ENCODE measurements around the gene CERS3. TPM values are rescaled to one million over a fixed set of nuclear protein-coding genes. Genes with fewer than 3 reads are reported as not detected.
"Not testable (repeated sequence)": the region's sequence is repeated elsewhere in the genome, so short reads cannot be mapped to it uniquely, and the experiment has no call there.

The CERS3 gene
- total RNA-seq, 4 donors from 2014 or later: 105 to 191 (median 149) TPM

- no peak for DNase-seq (ENCODE audit: low spot score in 2 of 2)
- 61 to 82% methylated on average over 2 of the region's 2 CpGs for WGBS, 2 donors
- intact Hi-C loops (cut with DNase I; ENCODE audit: low total_unique reads): no loop called here
Observed at GRCh38 chr15:100454148-100454547, 74.6 kb downstream of the CERS3 start.

DNA sequence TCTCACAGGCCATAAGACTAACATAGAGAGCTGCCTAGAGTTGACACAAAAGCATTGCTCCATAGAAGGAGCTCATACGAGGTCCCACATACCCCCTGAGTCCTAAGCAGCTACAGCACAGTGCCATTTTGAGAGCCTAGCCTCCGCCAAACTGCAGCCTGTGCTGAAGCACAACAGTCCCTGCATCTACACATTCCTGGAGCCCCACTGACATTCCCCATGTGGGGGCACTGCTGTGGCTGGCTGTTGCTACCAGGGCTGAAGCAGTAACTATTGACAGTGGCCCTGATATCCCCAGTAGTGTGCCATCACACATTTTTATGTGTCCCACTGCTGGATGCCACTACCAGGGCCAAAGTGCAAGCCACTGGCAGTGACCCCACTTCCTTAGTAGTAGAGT is 80.3 kb downstream of the CERS3 start:
- H3K4me3 ChIP-seq (ENCODE audit: low read depth, poor library complexity, severe bottlenecking): no peak overlapping the region
- no peak for DNase-seq (ENCODE audit: low spot score in 2 of 2)
- 79 to 93% methylated on average over 2 of the region's 2 CpGs for WGBS, 2 donors
- TF ChIP-seq POLR2A (IDR thresholded peaks at IDR 0.05) (no peak), CTCF (IDR thresholded peaks at IDR 0.05) (no peak)
- intact Hi-C loops (cut with DNase I; ENCODE audit: low total_unique reads): no loop called here

More at GRCh38 chr15:100454148-100454547, 74.6 kb downstream of the CERS3 start:
- no peak for TF ChIP-seq CTCF (IDR thresholded peaks at IDR 0.05)
- no peak for TF ChIP-seq POLR2A (IDR thresholded peaks at IDR 0.05)
- H3K4me3 ChIP-seq (ENCODE audit: low read depth, poor library complexity, severe bottlenecking): no peak overlapping the region

- 87 to 94% methylated on average over 11 of the region's 11 CpGs for WGBS, 2 donors
- intact Hi-C loops (cut with DNase I; ENCODE audit: low total_unique reads); DNase-seq (ENCODE audit: low spot score in 2 of 2); H3K4me3 ChIP-seq (ENCODE audit: low read depth, poor library complexity, severe bottlenecking): not testable (repeated sequence)
Observed at GRCh38 chr15:100441063-100441462, 87.7 kb downstream of the CERS3 start.

DNA sequence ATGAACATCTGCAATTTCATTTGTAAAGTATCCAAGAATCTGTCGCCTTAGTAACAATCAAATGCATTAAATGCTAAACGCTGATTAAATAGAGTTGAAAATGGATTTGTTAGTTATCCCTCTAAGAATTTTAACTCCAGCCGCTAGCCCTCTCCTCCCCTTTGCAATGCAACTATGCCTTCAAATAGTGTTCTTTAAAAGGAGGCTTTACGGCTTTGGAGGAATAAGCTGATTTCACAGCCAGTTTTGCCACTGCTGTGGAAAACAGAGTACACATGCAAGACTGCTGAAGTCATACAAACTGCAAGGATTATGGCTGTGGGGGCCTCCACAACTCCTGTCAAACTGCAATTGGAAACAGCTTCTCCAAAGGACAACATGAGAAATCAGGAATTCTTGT is 89.2 kb downstream of the CERS3 start:
- H3K4me3 ChIP-seq (ENCODE audit: low read depth, poor library complexity, severe bottlenecking): no peak overlapping the region
- TF ChIP-seq CTCF (IDR thresholded peaks at IDR 0.05) (no peak), POLR2A (IDR thresholded peaks at IDR 0.05) (no peak)
- DNase-seq (ENCODE audit: low spot score in 2 of 2): no peak
- intact Hi-C loops (cut with DNase I; ENCODE audit: low total_unique reads): no loop called here
- WGBS, 2 donors: 63 to 71% methylated on average over 4 of the region's 4 CpGs

GRCh38 chr15:100438570-100438969 is 90.2 kb downstream of the CERS3 start:
- TF ChIP-seq POLR2A (IDR thresholded peaks at IDR 0.05): no peak
- no peak for TF ChIP-seq CTCF (IDR thresholded peaks at IDR 0.05)
- intact Hi-C loops (cut with DNase I; ENCODE audit: low total_unique reads): no loop called here
- no peak overlapping the region for H3K4me3 ChIP-seq (ENCODE audit: low read depth, poor library complexity, severe bottlenecking)
- WGBS, 2 donors: 2 to 6% methylated on average over 2 of the region's 2 CpGs
- DNase-seq (ENCODE audit: low spot score in 2 of 2): peak; percentile 70 to 92

- TF ChIP-seq CTCF (IDR thresholded peaks at IDR 0.05) (no peak), POLR2A (IDR thresholded peaks at IDR 0.05) (no peak)
- no peak for DNase-seq (ENCODE audit: low spot score in 2 of 2)
- 93 to 95% methylated on average over 3 of the region's 3 CpGs for WGBS, 2 donors
- intact Hi-C loops (cut with DNase I; ENCODE audit: low total_unique reads): no loop called here
- H3K4me3 ChIP-seq (ENCODE audit: low read depth, poor library complexity, severe bottlenecking): no peak overlapping the region
Observed at GRCh38 chr15:100437261-100437660, 91.5 kb downstream of the CERS3 start.

Data from lower leg skin (tissue), 4 donors.